Stomach (tissue), 9 donors: ENCODE data around the gene TP53AIP1. TPM values are rescaled to one million over a fixed set of nuclear protein-coding genes. Genes with fewer than 3 reads are reported as not detected.

Source experiments
- DNase-seq, 2 donors: peaks; one replicate each; pipeline versions ENCODE4 v3.0.0 to v3.0.0-alpha.2; 2013 to 2019
- H3K27ac ChIP-seq, 5 donors: fragments of 200-600 bp in 4 of 5; sonication (generic) in 4 of 5; one replicate each; pipeline ENCODE4 v1.5.1; 2013 to 2019; ENCODE audit warnings: mild to moderate bottlenecking in 1 of 5, moderate library complexity in 1 of 5
- H3K27me3 ChIP-seq, 3 donors: fragments of 200-600 bp; sonication (generic); one replicate each; pipeline ENCODE4 v1.5.1; 2017 to 2019; ENCODE audit warnings: mixed run types in 1 of 3
- H3K36me3 ChIP-seq, 4 donors: fragments of 200-600 bp; sonication (generic); 1 replicate in 3 of 4; 2 replicates in 1 of 4; pipeline ENCODE4 v1.5.1; 2016 to 2019
- H3K4me1 ChIP-seq, 4 donors: fragments of 200-600 bp; sonication (generic); one replicate each; pipeline ENCODE4 v1.5.1; 2016 to 2019
- H3K4me3 ChIP-seq, 4 donors: fragments of 200-600 bp; sonication (generic) in 3 of 4; one replicate each; pipeline ENCODE4 v1.5.1; 2016 to 2019; ENCODE audit warnings: mild to moderate bottlenecking in 1 of 4
- H3K9me3 ChIP-seq, 4 donors: fragments of 200-600 bp; sonication (generic); one replicate each; pipeline ENCODE4 v1.5.1; 2016 to 2019
- EP300 ChIP-seq: sonication (generic); formaldehyde crosslinking; IDR thresholded peaks from one replicate; pipeline ENCODE4 v1.6.1; 2017; ENCODE audit warnings: antibody characterized with exemption
- POLR2A ChIP-seq, 4 donors: fragments of 450-650 bp; IDR thresholded peaks; one replicate each; pipeline ENCODE4 v1.6.1; 2016; ENCODE audit warnings: antibody characterized with exemption in 4 of 4, control low read depth in 2 of 4, mild to moderate bottlenecking in 1 of 4, moderate library complexity in 1 of 4
- POLR2AphosphoS5 ChIP-seq, 3 donors: sonication (generic); formaldehyde crosslinking; IDR thresholded peaks; one replicate each; pipeline ENCODE4 v1.6.1; 2016; ENCODE audit warnings: antibody characterized with exemption in 3 of 3
- WGBS, 5 donors: extraction: QIAGEN DNeasy Blood & Tissue Kit in 3 of 5; methylation state at CpG; one replicate each; pipeline versions ENCODE4 v1.1.5 to v1.1.7; 2013 to 2018; 5-methylcytosine and 5-hydroxymethylcytosine counted together
- intact Hi-C: fragments of 100-400 bp; cut with DNase I; formaldehyde crosslinking; loops from one replicate; pipeline ENCODE4 v1.15.1; 2023; ENCODE audit warnings: low total_unique reads
- polyA plus RNA-seq, 3 donors: library from polyadenylated mRNA; stranded (reverse); fragments of 200-250 nt; gene quantifications; one replicate each; pipeline ENCODE4 v1.2.3, GENCODE V29; 2013
- total RNA-seq, 5 donors: library from RNA; depleted of rRNA; stranded (reverse); fragments of >200 nt; gene quantifications; one replicate each; pipeline versions ENCODE4 v1.1.0 to v1.2.3, GENCODE V29; 2014 to 2016
- TF ChIP-seq, protein P1 (sequence below), 7 experiments: fragments of 450-650 bp in 4 of 7; fragments of 200-600 bp in 3 of 7; sonication (generic) in 3 of 7; IDR thresholded peaks; one replicate each; pipeline ENCODE4 v1.5.1; 2016 to 2019; ENCODE audit warnings: antibody characterized with exemption in 7 of 7, control low read depth in 2 of 7, mild to moderate bottlenecking in 1 of 7
- donor health status: healthy with polysubstance abuse.
- donor health status: Bipolar disorder and iron deficiency.
- donor health status: healthy.

The TP53AIP1 gene
- total and polyA plus RNA-seq, 8 donors: 22.4 TPM; not detected in 7

DNA sequence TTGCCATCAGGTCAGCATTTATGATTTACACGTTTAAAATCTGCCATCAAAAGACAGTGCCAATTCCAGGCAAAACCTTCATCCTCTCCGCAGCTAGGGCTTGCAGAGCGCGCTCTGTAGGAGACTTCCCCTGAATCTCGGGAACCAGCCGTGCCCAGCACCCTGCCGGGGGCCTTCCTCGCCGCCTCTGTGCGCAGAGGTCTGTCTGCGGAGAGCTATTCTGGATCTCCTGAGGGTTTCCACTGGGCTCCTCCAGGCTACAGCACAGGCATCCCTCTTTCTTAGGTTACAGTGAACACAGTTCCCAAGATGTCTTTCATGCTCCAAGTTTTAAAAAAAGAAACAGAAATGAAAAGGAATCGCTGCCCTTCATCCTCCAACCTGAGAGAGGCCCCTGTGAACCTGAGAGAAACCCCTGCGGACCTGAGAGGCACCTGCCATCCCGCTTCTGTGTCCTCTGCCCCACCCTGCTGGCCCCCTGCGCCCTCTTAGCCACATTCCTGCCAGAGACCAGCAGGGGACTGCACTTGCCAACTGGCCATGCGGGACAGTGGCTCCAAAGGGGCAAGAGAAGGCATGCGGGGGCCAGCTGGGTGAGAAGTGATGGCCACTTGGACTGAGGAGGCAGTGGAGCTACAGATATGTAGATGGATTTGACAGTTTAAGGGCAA is 16.1 kb downstream of the TP53AIP1 start:
- Histone ChIP-seq H3K27me3 (peaks cover 0 to 5% (median 0%) of the 10 kb centered on the region in 3 donors), H3K4me3 (no peak overlapping the region), H3K27ac (no peak overlapping the region), H3K36me3 (no peaks in the 10 kb centered on the region), H3K4me1 (no peaks in the 10 kb centered on the region), H3K9me3 (no peaks in the 10 kb centered on the region)
- no peak for DNase-seq
- intact Hi-C loops: no loop called here
- 74 to 80% (median 78%) methylated on average over 17 of the region's 17 CpGs for WGBS, 5 donors
- no peak for TF ChIP-seq POLR2A (IDR thresholded peaks at IDR 0.05)
- TF ChIP-seq, protein P1, sequence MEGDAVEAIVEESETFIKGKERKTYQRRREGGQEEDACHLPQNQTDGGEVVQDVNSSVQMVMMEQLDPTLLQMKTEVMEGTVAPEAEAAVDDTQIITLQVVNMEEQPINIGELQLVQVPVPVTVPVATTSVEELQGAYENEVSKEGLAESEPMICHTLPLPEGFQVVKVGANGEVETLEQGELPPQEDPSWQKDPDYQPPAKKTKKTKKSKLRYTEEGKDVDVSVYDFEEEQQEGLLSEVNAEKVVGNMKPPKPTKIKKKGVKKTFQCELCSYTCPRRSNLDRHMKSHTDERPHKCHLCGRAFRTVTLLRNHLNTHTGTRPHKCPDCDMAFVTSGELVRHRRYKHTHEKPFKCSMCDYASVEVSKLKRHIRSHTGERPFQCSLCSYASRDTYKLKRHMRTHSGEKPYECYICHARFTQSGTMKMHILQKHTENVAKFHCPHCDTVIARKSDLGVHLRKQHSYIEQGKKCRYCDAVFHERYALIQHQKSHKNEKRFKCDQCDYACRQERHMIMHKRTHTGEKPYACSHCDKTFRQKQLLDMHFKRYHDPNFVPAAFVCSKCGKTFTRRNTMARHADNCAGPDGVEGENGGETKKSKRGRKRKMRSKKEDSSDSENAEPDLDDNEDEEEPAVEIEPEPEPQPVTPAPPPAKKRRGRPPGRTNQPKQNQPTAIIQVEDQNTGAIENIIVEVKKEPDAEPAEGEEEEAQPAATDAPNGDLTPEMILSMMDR (IDR thresholded peaks at IDR 0.05): no peak
- TF ChIP-seq POLR2AphosphoS5 (IDR thresholded peaks at IDR 0.05): no peak
- no peak for TF ChIP-seq EP300

DNA sequence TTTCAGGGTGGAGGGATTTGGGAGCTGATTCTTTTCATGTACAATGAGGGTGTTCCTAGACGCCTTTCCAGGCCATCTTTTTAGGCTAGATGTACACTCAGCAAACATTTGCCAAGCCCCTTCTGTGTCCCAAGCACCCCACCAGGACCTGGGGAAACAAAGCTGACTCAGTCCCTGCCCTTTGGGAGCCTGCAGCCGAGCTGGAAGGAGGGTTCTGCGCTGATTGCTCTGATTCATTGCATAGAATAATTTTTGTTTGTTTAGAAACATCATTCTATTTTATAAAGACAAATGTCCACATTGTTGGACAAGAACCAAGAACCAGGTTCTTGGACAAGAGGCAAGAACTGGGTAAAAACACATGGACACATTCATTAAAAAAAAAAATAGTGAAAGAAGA is 16.7 kb downstream of the TP53AIP1 start:
- Histone ChIP-seq H3K4me3 (no peak overlapping the region), H3K4me1 (no peaks in the 10 kb centered on the region), H3K27ac (no peak overlapping the region), H3K36me3 (no peaks in the 10 kb centered on the region), H3K9me3 (no peaks in the 10 kb centered on the region), H3K27me3 (peaks cover 0 to 5% (median 0%) of the 10 kb centered on the region in 3 donors)
- TF ChIP-seq POLR2A (IDR thresholded peaks at IDR 0.05) (no peak), EP300 (no peak), POLR2AphosphoS5 (IDR thresholded peaks at IDR 0.05) (no peak)
- TF ChIP-seq, protein P1 (IDR thresholded peaks at IDR 0.05): no peak
- DNase-seq: no peak
- intact Hi-C loops: no loop called here
- WGBS, 5 donors: 55 to 69% (median 61%) methylated on average over 3 of the region's 3 CpGs

DNA sequence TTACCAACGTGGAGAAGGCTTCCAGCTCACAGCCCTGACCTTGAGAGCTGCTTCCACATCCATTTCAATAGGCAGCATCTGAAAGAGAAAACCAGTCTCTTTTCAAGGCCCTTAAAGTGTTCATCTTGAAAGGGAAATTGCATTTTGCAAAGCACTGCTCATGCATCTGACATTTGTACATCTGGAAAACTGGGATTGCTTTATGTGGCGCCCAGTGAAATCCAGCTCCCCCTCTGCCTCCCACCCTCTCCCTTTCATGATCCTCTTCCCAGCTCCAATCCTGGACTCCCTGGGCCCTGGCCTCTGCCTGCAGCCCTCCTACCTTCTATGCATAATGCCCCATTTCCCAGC is 17.4 kb downstream of the TP53AIP1 start:
- Histone ChIP-seq H3K4me3 (no peak overlapping the region), H3K9me3 (no peaks in the 10 kb centered on the region), H3K27me3 (peaks cover 0 to 11% (median 0%) of the 10 kb centered on the region in 3 donors), H3K27ac (no peak overlapping the region), H3K36me3 (no peaks in the 10 kb centered on the region), H3K4me1 (no peaks in the 10 kb centered on the region)
- TF ChIP-seq, protein P1 (IDR thresholded peaks at IDR 0.05): no peak
- TF ChIP-seq POLR2AphosphoS5 (IDR thresholded peaks at IDR 0.05) (no peak), POLR2A (IDR thresholded peaks at IDR 0.05) (no peak)
- WGBS, 5 donors: 54 to 67% (median 64%) methylated on average over 2 of the region's 2 CpGs
- no peak for DNase-seq
- intact Hi-C loops: no loop called here

DNA sequence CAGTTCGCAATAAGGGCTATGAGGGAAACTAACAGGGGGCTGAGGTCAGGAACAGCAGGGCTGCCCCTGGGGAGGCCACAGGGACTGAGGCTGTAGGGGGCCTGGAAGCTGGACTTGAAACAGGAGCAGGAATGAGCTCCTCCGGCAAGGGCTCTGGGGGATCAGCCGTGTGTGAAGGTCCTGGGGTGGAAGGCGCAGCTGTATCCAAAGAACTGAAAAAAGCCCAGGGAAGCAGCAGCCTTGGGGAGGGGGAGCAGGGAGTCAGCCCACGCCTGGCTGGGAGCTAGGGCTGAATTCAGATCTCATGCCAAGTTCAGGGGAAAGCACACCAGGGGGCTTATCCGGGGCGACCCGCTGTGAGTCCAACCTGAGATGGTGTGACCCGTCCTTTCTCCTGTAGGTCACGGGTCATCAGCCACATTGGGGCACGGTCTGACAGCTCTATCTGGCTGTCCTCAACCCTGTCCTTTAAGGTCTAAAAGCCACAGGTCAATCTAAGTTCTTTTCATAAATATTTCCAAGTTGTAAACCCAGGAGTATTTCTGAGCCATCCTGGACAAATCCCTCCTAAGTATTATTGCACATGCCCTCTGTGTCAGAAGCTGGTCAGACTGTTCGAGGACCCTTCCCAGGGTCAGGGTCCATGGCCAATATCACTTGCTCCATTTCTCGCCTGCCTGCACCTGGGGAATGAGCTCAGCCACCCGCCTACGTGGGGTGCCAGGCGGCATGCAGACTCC is 18.0 kb downstream of the TP53AIP1 start:
- Histone ChIP-seq H3K36me3 (no peaks in the 10 kb centered on the region), H3K4me3 (no peak overlapping the region), H3K9me3 (no peaks in the 10 kb centered on the region), H3K27me3 (peaks cover 0 to 16% (median 0%) of the 10 kb centered on the region in 3 donors), H3K4me1 (no peaks in the 10 kb centered on the region), H3K27ac (no peak overlapping the region)
- TF ChIP-seq EP300: no peak
- TF ChIP-seq, protein P1 (IDR thresholded peaks at IDR 0.05): no peak
- no peak for TF ChIP-seq POLR2AphosphoS5 (IDR thresholded peaks at IDR 0.05)
- TF ChIP-seq POLR2A (IDR thresholded peaks at IDR 0.05): no peak
- DNase-seq: no peak
- 77 to 80% (median 78%) methylated on average over 16 of the region's 16 CpGs for WGBS, 5 donors
- intact Hi-C loops: no loop called here
